H9 (cell line): ENCODE results near the gene RPRD1A. TPM values are rescaled to one million over a fixed set of nuclear protein-coding genes. Genes with fewer than 3 reads are reported as not detected.

ENCODE experiments used
- DNase-seq: peaks from one replicate; pipeline ENCODE4 v3.0.0-alpha.2; 2017
- H2AFZ ChIP-seq: one replicate; pipeline ENCODE4 v1.6.1; 2013; ENCODE audit warnings: mild to moderate bottlenecking, low read length, control low read depth, moderate library complexity
- H2AK5ac ChIP-seq: 2 replicates; pipeline ENCODE4 v1.6.1; 2013; ENCODE audit warnings: low read length, control low read depth, mixed read lengths; ENCODE audit not compliant: insufficient read length
- H2BK120ac ChIP-seq: one replicate; pipeline ENCODE4 v1.6.1; 2013; ENCODE audit warnings: low read depth, mild to moderate bottlenecking, low read length, control low read depth, inconsistent platforms; ENCODE audit not compliant: poor library complexity, severe bottlenecking
- H2BK12ac ChIP-seq: 2 replicates; pipeline ENCODE4 v1.6.1; 2013; ENCODE audit warnings: low read length, control low read depth, mixed read lengths, low read depth; ENCODE audit not compliant: insufficient read length
- H2BK15ac ChIP-seq: 2 replicates; pipeline ENCODE4 v1.6.1; 2013; ENCODE audit warnings: low read depth, low read length, control low read depth
- H2BK20ac ChIP-seq: one replicate; pipeline ENCODE4 v1.6.1; 2013; ENCODE audit warnings: low read depth, mild to moderate bottlenecking, low read length, control low read depth, inconsistent platforms; ENCODE audit not compliant: poor library complexity, severe bottlenecking
- H2BK5ac ChIP-seq: 2 replicates; pipeline ENCODE4 v1.6.1; 2013; ENCODE audit warnings: low read length, control low read depth, mixed read lengths; ENCODE audit not compliant: insufficient read length
- H3K14ac ChIP-seq: 2 replicates; pipeline ENCODE4 v1.6.1; 2013; ENCODE audit warnings: low read length, control low read depth; ENCODE audit not compliant: insufficient read depth
- H3K18ac ChIP-seq: 2 replicates; pipeline ENCODE4 v1.6.1; 2013; ENCODE audit warnings: low read depth, mild to moderate bottlenecking, mixed read lengths, low read length, control low read depth; ENCODE audit not compliant: insufficient read length
- H3K23ac ChIP-seq: 2 replicates; pipeline ENCODE4 v1.6.1; 2013; ENCODE audit warnings: low read length, control low read depth, mixed read lengths, low read depth; ENCODE audit not compliant: insufficient read length
- H3K23me2 ChIP-seq: 2 replicates; pipeline ENCODE4 v1.6.1; 2013; ENCODE audit warnings: low read depth, mild to moderate bottlenecking, mixed read lengths, low read length, control low read depth; ENCODE audit not compliant: insufficient read length, poor library complexity, severe bottlenecking
- H3K27ac ChIP-seq: 2 replicates; pipeline ENCODE4 v1.5.1; 2013; ENCODE audit warnings: low read length, control low read depth, mixed read lengths, low read depth; ENCODE audit not compliant: insufficient read length
- H3K27me3 ChIP-seq: 2 replicates; pipeline ENCODE4 v1.6.1; 2013; ENCODE audit warnings: low read length, control low read depth, inconsistent platforms; ENCODE audit not compliant: insufficient read depth
- H3K4ac ChIP-seq: 2 replicates; pipeline ENCODE4 v1.6.1; 2013; ENCODE audit warnings: low read depth, mild to moderate bottlenecking, control low read depth, inconsistent platforms, low read length, moderate library complexity
- H3K4me1 ChIP-seq: 2 replicates; pipeline ENCODE4 v1.6.1; 2013; ENCODE audit warnings: low read length, control low read depth, inconsistent platforms; ENCODE audit not compliant: insufficient read depth
- H3K4me2 ChIP-seq: 2 replicates; pipeline ENCODE4 v1.6.1; 2013; ENCODE audit warnings: low read length, control low read depth, mixed read lengths; ENCODE audit not compliant: insufficient read length, insufficient read depth
- H3K56ac ChIP-seq: 2 replicates; pipeline ENCODE4 v1.6.1; 2013; ENCODE audit warnings: low read depth, mild to moderate bottlenecking, mixed read lengths, low read length, control low read depth; ENCODE audit not compliant: insufficient read length
- H3K79me1 ChIP-seq: 2 replicates; pipeline ENCODE4 v1.6.1; 2013; ENCODE audit warnings: low read depth, mild to moderate bottlenecking, moderate library complexity, low read length, control low read depth, inconsistent platforms; ENCODE audit not compliant: insufficient read depth, poor library complexity, severe bottlenecking
- H3K79me2 ChIP-seq: 2 replicates; pipeline ENCODE4 v1.6.1; 2013; ENCODE audit warnings: low read length, control low read depth, inconsistent platforms; ENCODE audit not compliant: insufficient read depth
- H3K9ac ChIP-seq: 2 replicates; pipeline ENCODE4 v1.6.1; 2013; ENCODE audit warnings: low read length, control low read depth, mixed read lengths; ENCODE audit not compliant: insufficient read length; ENCODE audit errors: extremely low read depth
- H3K9me3 ChIP-seq: one replicate; pipeline ENCODE4 v1.6.1; 2013; ENCODE audit warnings: low read depth, low read length, inconsistent platforms; ENCODE audit not compliant: control insufficient read depth
- H3T11ph ChIP-seq: one replicate; pipeline ENCODE4 v1.6.1; 2013; ENCODE audit warnings: mild to moderate bottlenecking, low read length, control low read depth, inconsistent platforms
- H4K20me1 ChIP-seq: one replicate; pipeline ENCODE4 v1.6.1; 2013; ENCODE audit not compliant: control insufficient read depth, insufficient read length, insufficient read depth
- H4K5ac ChIP-seq: 2 replicates; pipeline ENCODE4 v1.6.1; 2013; ENCODE audit warnings: low read depth, mild to moderate bottlenecking, mixed read lengths, low read length, control low read depth; ENCODE audit not compliant: insufficient read length
- H4K8ac ChIP-seq: replicated peaks from 2 replicates; pipeline ENCODE4 v1.6.1; 2013; ENCODE audit warnings: low read length, control low read depth, mixed read lengths, low read depth; ENCODE audit not compliant: insufficient read length
- H4K91ac ChIP-seq: 2 replicates; pipeline ENCODE4 v1.6.1; 2013; ENCODE audit warnings: low read depth, mild to moderate bottlenecking, moderate library complexity, mixed read lengths, low read length, control low read depth; ENCODE audit not compliant: insufficient read length
- H3K27ac Mint-ChIP-seq, 3 experiments: 2 replicates in 2 of 3; 3 replicates in 1 of 3; pipeline ENCODE4 v1.8.0; 2020 to 2021; ENCODE audit warnings: mixed read lengths in 3 of 3, mild to moderate bottlenecking in 1 of 3, moderate library complexity in 1 of 3
- H3K27me3 Mint-ChIP-seq: 2 replicates; pipeline ENCODE4 v1.8.0; 2021; ENCODE audit warnings: low read depth, mild to moderate bottlenecking, moderate library complexity, mixed read lengths
- H3K36me3 Mint-ChIP-seq, 3 experiments: 2 replicates in 2 of 3; 3 replicates in 1 of 3; pipeline ENCODE4 v1.8.0; 2020 to 2021; ENCODE audit warnings: low read depth in 3 of 3, mixed read lengths in 3 of 3; ENCODE audit not compliant: insufficient read depth in 1 of 3
- H3K4me1 Mint-ChIP-seq, 2 experiments: 2 replicates each; pipeline ENCODE4 v1.8.0; 2020; ENCODE audit warnings: mixed read lengths in 2 of 2
- H3K4me3 Mint-ChIP-seq, 2 experiments: 2 replicates in 1 of 2; 3 replicates in 1 of 2; pipeline ENCODE4 v1.8.0; 2020 to 2021; ENCODE audit warnings: mild to moderate bottlenecking in 2 of 2, mixed read lengths in 2 of 2, moderate library complexity in 1 of 2
- H3K9me3 Mint-ChIP-seq, 2 experiments: 2 replicates in 1 of 2; 3 replicates in 1 of 2; pipeline ENCODE4 v1.8.0; 2020; ENCODE audit warnings: mild to moderate bottlenecking in 2 of 2, mixed read lengths in 2 of 2, moderate library complexity in 1 of 2
- WGBS: extraction: QIAGEN DNeasy Blood & Tissue Kit; methylation state at CpG from one replicate; pipeline ENCODE4 v1.1.7; 2013; ENCODE audit warnings: missing lambda C conversion rate, low lambda C conversion rate, mixed read lengths; ENCODE audit not compliant: insufficient read length; ENCODE audit errors: extremely low coverage; 5-methylcytosine and 5-hydroxymethylcytosine counted together
- total RNA-seq: library from RNA; stranded (reverse); gene quantifications from 2 replicates; pipeline ENCODE4 v1.2.1, GENCODE V29; 2021
- TF ChIP-seq, protein P1 (sequence below): fragments of 200-600 bp; sonication (generic); conservative IDR thresholded peaks from 3 replicates; pipeline ENCODE4 v1.8.0; 2021; ENCODE audit warnings: antibody characterized with exemption, mild to moderate bottlenecking

RPRD1A gene
- total RNA-seq, 1 experiment from 2014 or later, result 107 TPM

- no peak overlapping the region for H4K8ac ChIP-seq
- H3K79me1 ChIP-seq, result peaks cover 8% of the 10 kb centered on the region
- H3K79me2 ChIP-seq, result peaks cover 33% of the 10 kb centered on the region
- H3K9me3 ChIP-seq, result no peaks in the 10 kb centered on the region
- no peak overlapping the region for H3K23ac ChIP-seq
- H2BK5ac ChIP-seq, result no peak overlapping the region
- H3K56ac ChIP-seq, result no peak overlapping the region
- H3K23me2 ChIP-seq, result no peaks in the 10 kb centered on the region
- H4K5ac ChIP-seq, result no peak overlapping the region
- H2AFZ ChIP-seq, result no peak overlapping the region
- no peak overlapping the region for H3K4ac ChIP-seq
- H2BK20ac ChIP-seq, result no peak overlapping the region
- H3K27ac Mint-ChIP-seq, result peak overlapping the region in 1 of 3 experiments; percentile 9; a peak in 2 of 7 replicates
- H3K4me1 Mint-ChIP-seq, result peaks cover 21 to 25% of the 10 kb centered on the region in 2 experiments
- H2BK12ac ChIP-seq, result no peak overlapping the region
- H3K36me3 Mint-ChIP-seq, result peaks cover 18 to 53% (median 35%) of the 10 kb centered on the region in 3 experiments
- H3K4me2 ChIP-seq, result no peak overlapping the region
- no peak overlapping the region for H3K27ac ChIP-seq
- WGBS, result no CpG with 5 or more reads among the region's 3 CpGs
- H3K4me1 ChIP-seq, result no peaks in the 10 kb centered on the region
- no peaks in the 10 kb centered on the region for H3K27me3 ChIP-seq
- peaks cover 15 to 27% of the 10 kb centered on the region in 2 experiments for H3K9me3 Mint-ChIP-seq
- H4K91ac ChIP-seq, result no peak overlapping the region
- H3K18ac ChIP-seq, result no peak overlapping the region
- no peak overlapping the region for H3K4me3 Mint-ChIP-seq
- no peak overlapping the region for H3K14ac ChIP-seq
- no peaks in the 10 kb centered on the region for H3K27me3 Mint-ChIP-seq
- no peak overlapping the region for H2BK15ac ChIP-seq
- H2BK120ac ChIP-seq, result no peak overlapping the region
- TF ChIP-seq, protein P1, sequence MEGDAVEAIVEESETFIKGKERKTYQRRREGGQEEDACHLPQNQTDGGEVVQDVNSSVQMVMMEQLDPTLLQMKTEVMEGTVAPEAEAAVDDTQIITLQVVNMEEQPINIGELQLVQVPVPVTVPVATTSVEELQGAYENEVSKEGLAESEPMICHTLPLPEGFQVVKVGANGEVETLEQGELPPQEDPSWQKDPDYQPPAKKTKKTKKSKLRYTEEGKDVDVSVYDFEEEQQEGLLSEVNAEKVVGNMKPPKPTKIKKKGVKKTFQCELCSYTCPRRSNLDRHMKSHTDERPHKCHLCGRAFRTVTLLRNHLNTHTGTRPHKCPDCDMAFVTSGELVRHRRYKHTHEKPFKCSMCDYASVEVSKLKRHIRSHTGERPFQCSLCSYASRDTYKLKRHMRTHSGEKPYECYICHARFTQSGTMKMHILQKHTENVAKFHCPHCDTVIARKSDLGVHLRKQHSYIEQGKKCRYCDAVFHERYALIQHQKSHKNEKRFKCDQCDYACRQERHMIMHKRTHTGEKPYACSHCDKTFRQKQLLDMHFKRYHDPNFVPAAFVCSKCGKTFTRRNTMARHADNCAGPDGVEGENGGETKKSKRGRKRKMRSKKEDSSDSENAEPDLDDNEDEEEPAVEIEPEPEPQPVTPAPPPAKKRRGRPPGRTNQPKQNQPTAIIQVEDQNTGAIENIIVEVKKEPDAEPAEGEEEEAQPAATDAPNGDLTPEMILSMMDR, result no peak
- DNase-seq, result no peak
- H3K9ac ChIP-seq, result no peak overlapping the region
- H3T11ph ChIP-seq, result no peak overlapping the region
- no peak overlapping the region for H2AK5ac ChIP-seq
- H4K20me1 ChIP-seq, result no peaks in the 10 kb centered on the region
These were observed 15.6 kb downstream of the RPRD1A start for GRCh38 chr18:36051760-36052159.
